ENCODE results near the gene TNFAIP3. TPM values are rescaled to one million over a fixed set of nuclear protein-coding genes. Genes with fewer than 3 reads are reported as not detected.

The TNFAIP3 gene
- total and polyA plus RNA-seq, 2 of the 8 experiments (the other 6 are each of a cell fraction or from before 2014, with no cell fraction given) = 1.6 to 2.0 TPM

DNA sequence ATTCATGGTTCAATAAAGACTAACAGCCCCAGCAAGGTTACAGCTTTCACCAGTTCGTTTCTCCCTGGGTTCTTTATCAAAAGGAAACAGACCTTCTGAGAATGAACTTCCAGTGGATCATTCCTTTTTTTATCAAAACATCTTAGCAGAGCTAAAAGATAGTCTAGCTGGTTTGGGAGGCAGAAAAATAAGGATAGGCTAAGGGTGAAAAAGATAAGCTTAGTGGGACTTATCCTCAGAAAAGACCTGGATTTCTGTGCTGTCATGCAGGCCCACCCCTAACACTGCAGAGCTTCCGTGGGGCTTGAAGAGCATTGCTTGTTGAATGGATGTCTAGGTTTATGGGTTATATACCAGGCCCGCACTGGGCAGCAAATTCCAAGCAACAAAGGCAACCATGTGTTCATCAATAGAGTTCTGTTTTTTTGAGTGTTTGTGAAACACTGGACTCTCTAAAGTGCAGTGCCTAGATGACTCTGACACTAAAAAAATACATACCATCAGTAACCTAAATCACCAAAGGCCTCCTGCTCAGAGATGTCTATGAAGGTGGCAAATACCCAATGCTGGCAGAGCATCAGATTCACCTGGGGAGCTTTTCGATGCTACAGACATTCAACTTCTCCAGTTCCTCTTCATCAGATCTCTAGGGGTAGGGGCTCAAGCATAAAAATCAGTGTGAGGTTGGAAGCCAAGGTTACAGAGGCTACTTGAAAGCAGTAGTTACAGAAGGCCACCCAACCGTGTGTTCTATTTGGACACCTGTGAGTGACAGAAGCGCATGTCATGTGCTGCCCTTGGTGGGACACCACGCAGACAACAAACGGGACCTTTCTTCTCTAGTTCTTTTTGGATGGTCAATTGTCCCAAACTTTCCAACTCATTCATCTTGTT is 53.0 kb downstream of the TNFAIP3 start:
- WGBS, 2 experiments (ENCODE audit: extremely low coverage in 1 of 2, insufficient coverage in 1 of 2, insufficient read length in 1 of 2, insufficient replicate concordance in 2 of 2, low coverage in 1 of 2, low lambda C conversion rate in 2 of 2, missing lambda C conversion rate in 1 of 2) = 82% methylated on average over 8 of the region's 8 CpGs; no CpG with 5 or more reads in 1 of the 2 experiments
- FAIRE-seq (no peak), DNase-seq (ENCODE audit: low read depth in 1 of 2, low spot score in 2 of 2) (no peak)
- ChIA-PET CTCF (ENCODE audit: partially characterized antibody) (interaction anchor here (0.8 to 3.4 kb wide), 5 partner anchors 9 to 29 kb away, joined by 3 to 13 read pairs (median 6); no protein-coding TSS in a partner anchor), POLR2A (ENCODE audit: partially characterized antibody) (no interaction called here)
- H3K4me3 ChIP-seq (ENCODE audit: extremely low read depth in 1 of 4, insufficient read depth in 2 of 4, low read depth in 3 of 4, low read length in 4 of 4) = no peak overlapping the region
- H2BK15ac ChIP-seq (ENCODE audit: low read length) = no peak overlapping the region
- H2BK120ac ChIP-seq (replicated peaks; ENCODE audit: low read depth, low read length) = no peak overlapping the region
- H3K79me2 ChIP-seq (ENCODE audit: control insufficient read depth in 1 of 2, insufficient read depth in 2 of 2, low read length in 2 of 2) = no peaks in the 10 kb centered on the region
- H2AFZ ChIP-seq (ENCODE audit: low read length) = no peak overlapping the region
- H4K5ac ChIP-seq (ENCODE audit: insufficient read length, low read depth, low read length) = no peak overlapping the region
- H3K4me2 ChIP-seq (ENCODE audit: insufficient read depth in 1 of 2, low read depth in 2 of 2, low read length in 2 of 2) = no peak overlapping the region
- no peak overlapping the region for H2AK5ac ChIP-seq (ENCODE audit: low read depth, low read length)
- no peak overlapping the region for H3K9ac ChIP-seq (replicated peaks in 1 of 4; ENCODE audit: extremely low read depth in 1 of 4, low read depth in 3 of 4, low read length in 3 of 4)
- no peaks in the 10 kb centered on the region; a peak in 1 of 7 replicates for H3K4me1 ChIP-seq (replicated peaks in 1 of 4; ENCODE audit: control insufficient read depth in 3 of 4, insufficient read depth in 4 of 4, low read length in 3 of 4)
- no peaks in the 10 kb centered on the region for H4K20me1 ChIP-seq (replicated peaks in 1 of 2; ENCODE audit: control insufficient read depth in 1 of 2, insufficient read depth in 2 of 2, low read length in 2 of 2)
- H3K27me3 ChIP-seq (replicated peaks in 1 of 4; ENCODE audit: control insufficient read depth in 3 of 4, extremely low read depth in 1 of 4, insufficient read depth in 3 of 4, low read length in 3 of 4) = no peaks in the 10 kb centered on the region; a peak in 1 of 7 replicates
- H3K23me2 ChIP-seq (ENCODE audit: low read depth, low read length) = no peaks in the 10 kb centered on the region
- no peak overlapping the region for H3K27ac ChIP-seq (ENCODE audit: low read depth, low read length)
- no peak overlapping the region for H3K4ac ChIP-seq (replicated peaks; ENCODE audit: insufficient read length, low read depth, low read length)
- no peak overlapping the region for H4K8ac ChIP-seq (ENCODE audit: extremely low read depth, insufficient read depth, low read length)
- H2BK20ac ChIP-seq (ENCODE audit: low read length) = no peak overlapping the region
- no peak overlapping the region for H3K14ac ChIP-seq (ENCODE audit: insufficient read length)
- H3K56ac ChIP-seq (replicated peaks; ENCODE audit: insufficient read length, low read depth, low read length) = no peak overlapping the region
- H4K91ac ChIP-seq (replicated peaks; ENCODE audit: insufficient read length, low read length) = no peak overlapping the region
- H3K79me1 ChIP-seq (ENCODE audit: low read depth, low read length) = no peaks in the 10 kb centered on the region
- no peak overlapping the region for H2BK12ac ChIP-seq (ENCODE audit: low read depth, low read length)
- no peak overlapping the region for H2BK5ac ChIP-seq (ENCODE audit: low read depth, low read length)
- no peak overlapping the region for H3K23ac ChIP-seq (ENCODE audit: insufficient read length)
- H3K18ac ChIP-seq (ENCODE audit: extremely low read depth, low read length) = no peak overlapping the region
- no peaks in the 10 kb centered on the region for H3K36me3 ChIP-seq (ENCODE audit: control insufficient read depth in 2 of 4, insufficient read depth in 4 of 4, low read length in 3 of 4)
- H3K9me3 ChIP-seq (ENCODE audit: insufficient read depth in 2 of 2, low read depth in 1 of 2, low read length in 1 of 2) = no peaks in the 10 kb centered on the region
- no peak for TF ChIP-seq SP2 (IDR thresholded peaks at IDR 0.05; ENCODE audit: low read length)
- TF ChIP-seq POU5F1 (IDR thresholded peaks at IDR 0.05; ENCODE audit: low read depth, low read length) = no peak
- no peak for TF ChIP-seq RXRA (IDR thresholded peaks at IDR 0.05; ENCODE audit: insufficient read depth, low read depth, low read length)
- TF ChIP-seq TEAD4 (IDR thresholded peaks at IDR 0.05; ENCODE audit: low read depth, low read length) = no peak
- TF ChIP-seq CREB1 (IDR thresholded peaks at IDR 0.05) = no peak
- TF ChIP-seq GTF2F1 (IDR thresholded peaks at IDR 0.05; ENCODE audit: borderline replicate concordance, low read depth, low read length) = no peak
- no peak for TF ChIP-seq ZNF274 (IDR thresholded peaks at IDR 0.05; ENCODE audit: borderline replicate concordance, extremely low read depth, low read length)
- no peak for TF ChIP-seq SIN3A (conservative IDR thresholded peaks at IDR 0.05 in 1 of 2, IDR thresholded peaks at IDR 0.05 in 1 of 2; ENCODE audit: low read depth in 1 of 2, low read length in 2 of 2)
- no peak for TF ChIP-seq NANOG (IDR thresholded peaks at IDR 0.05; ENCODE audit: insufficient read depth, low read depth, low read length, poor library complexity, severe bottlenecking)
- TF ChIP-seq SP4 (IDR thresholded peaks at IDR 0.05; ENCODE audit: low read length) = no peak
- no peak for TF ChIP-seq EP300 (IDR thresholded peaks at IDR 0.05; ENCODE audit: borderline replicate concordance in 1 of 2, low read depth in 2 of 2, low read length in 2 of 2)
- TF ChIP-seq ASH2L (IDR thresholded peaks at IDR 0.05; ENCODE audit: low read length) = no peak
